ENCODE data around the gene RAD17.

The RAD17 gene

DNA sequence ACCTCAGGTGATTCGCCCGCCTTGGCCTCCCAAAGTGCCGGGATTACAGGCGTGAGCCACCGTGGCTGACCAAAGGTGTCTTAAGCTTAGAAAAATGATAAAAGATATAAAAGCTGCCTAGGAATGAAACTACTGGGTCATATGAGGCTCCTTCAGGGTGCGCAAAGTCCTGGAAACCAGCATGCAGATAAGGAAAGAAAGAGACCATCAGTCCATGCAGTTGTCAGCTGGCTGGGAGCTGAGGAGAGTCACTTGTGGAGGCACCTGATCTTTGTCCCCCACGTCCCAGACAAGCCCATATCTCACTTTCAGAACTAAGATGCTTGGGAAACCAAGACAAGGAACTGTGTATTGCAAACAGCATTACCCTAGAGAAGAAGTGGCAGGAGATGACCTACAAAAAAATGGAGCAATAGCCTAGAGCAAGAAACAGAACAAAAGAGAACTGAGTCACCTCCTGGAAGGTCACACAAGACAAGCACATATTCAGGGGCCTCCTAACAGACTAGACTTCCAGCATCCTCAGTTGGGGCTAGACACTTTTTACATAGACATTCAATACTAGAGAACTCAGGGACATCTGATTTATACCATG is 34.2 kb upstream of the RAD17 start:
- H3K4me3 ChIP-seq (ENCODE audit: low read depth, low read length) = no peak overlapping the region
- TF ChIP-seq, protein P1, sequence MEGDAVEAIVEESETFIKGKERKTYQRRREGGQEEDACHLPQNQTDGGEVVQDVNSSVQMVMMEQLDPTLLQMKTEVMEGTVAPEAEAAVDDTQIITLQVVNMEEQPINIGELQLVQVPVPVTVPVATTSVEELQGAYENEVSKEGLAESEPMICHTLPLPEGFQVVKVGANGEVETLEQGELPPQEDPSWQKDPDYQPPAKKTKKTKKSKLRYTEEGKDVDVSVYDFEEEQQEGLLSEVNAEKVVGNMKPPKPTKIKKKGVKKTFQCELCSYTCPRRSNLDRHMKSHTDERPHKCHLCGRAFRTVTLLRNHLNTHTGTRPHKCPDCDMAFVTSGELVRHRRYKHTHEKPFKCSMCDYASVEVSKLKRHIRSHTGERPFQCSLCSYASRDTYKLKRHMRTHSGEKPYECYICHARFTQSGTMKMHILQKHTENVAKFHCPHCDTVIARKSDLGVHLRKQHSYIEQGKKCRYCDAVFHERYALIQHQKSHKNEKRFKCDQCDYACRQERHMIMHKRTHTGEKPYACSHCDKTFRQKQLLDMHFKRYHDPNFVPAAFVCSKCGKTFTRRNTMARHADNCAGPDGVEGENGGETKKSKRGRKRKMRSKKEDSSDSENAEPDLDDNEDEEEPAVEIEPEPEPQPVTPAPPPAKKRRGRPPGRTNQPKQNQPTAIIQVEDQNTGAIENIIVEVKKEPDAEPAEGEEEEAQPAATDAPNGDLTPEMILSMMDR (IDR thresholded peaks at IDR 0.05; ENCODE audit: borderline replicate concordance, insufficient read depth, low read depth, low read length) = no peak

DNA sequence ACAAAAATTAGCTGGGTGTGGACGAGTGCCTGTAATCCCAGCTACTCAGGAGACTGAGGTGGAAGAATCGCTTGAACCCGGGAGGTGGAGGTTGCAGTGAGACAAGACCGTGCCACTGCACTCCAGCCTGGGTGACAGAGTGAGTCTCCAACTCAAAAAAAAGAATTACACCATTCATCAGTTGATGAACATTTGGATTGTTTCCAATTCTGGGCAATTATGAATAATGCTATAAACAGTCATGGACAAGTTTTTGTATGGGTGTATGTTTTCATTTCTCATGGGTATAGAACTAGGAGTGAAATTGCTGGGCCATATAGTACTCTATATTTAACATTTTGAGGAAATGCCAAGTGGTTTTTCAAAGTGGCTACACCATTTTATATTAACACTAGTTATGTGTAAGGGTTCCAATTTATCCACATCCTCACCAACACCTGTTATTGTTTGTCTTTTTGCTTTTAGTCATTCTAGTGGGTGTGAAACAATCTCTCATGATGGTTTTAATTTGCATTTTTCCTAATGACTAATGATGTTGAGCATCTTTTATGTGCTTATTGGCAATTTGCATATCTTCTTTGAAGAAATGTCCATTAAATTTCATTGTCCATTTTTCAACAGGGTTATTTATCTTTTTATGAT is 28.0 kb upstream of the RAD17 start:
- TF ChIP-seq, protein P1 (IDR thresholded peaks at IDR 0.05; ENCODE audit: borderline replicate concordance, insufficient read depth, low read depth, low read length) = no peak
- H3K4me3 ChIP-seq (ENCODE audit: low read depth, low read length) = no peak overlapping the region

DNA sequence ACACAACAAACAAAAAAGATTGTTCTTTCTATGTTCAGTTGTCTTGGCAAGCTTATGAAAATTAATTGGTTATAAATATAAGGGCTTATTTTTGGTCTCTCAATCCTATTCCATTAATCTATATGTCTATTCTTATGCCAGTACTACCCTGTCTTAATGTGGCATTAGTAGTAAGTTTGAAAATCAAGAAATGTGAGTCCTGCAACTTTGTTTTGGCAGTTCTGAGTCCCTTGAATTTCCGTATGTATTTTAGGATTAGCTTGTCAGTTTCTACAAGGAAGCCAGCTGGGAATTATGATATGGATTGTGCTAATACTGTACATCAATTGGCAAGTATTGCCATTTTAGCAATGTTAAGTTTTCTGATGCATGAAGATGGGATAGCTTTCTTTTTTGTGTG is 26.5 kb upstream of the RAD17 start:
- TF ChIP-seq, protein P1 (IDR thresholded peaks at IDR 0.05; ENCODE audit: borderline replicate concordance, insufficient read depth, low read depth, low read length) = no peak
- no peak overlapping the region for H3K4me3 ChIP-seq (ENCODE audit: low read depth, low read length)

DNA sequence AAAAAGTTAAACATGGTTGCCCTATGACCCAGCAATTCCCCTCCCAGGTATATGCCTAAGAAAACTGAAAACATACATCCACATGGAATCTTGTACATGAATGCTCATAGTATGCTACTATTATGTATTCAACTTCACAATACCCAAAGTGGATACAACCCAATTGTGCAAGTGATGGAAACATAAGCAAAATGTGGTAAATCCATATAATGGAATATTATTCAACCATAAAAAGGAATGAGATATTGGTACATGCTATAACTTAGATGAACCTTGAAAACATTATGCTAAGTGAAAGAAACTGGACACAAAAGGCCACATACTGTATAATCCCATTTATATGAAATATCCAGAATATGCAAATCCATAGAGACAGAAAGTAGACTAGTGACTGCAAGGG is 19.0 kb upstream of the RAD17 start:
- TF ChIP-seq, protein P1 (IDR thresholded peaks at IDR 0.05; ENCODE audit: borderline replicate concordance, insufficient read depth, low read depth, low read length) = no peak
- H3K4me3 ChIP-seq (ENCODE audit: low read depth, low read length) = no peak overlapping the region

DNA sequence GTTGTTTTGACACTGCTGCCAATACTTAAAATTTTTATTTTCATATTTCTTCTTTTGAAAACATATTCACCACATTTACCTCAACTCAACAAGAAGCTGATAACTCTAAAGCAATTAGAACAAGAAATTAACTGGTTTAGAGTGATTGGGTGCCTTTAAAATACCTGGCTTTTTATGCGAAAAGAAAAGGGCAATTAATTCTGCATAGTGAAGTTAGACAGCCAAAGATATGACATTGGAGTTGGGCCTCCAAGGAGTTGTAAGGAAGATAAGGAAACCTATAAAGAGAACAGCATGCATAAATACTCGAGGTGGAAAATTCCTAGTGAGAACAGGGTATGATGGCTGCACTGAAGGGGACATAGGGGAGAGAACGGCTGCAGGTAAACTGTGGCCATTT is 9.9 kb upstream of the RAD17 start:
- no peak overlapping the region for H3K4me3 ChIP-seq (ENCODE audit: low read depth, low read length)
- TF ChIP-seq, protein P1 (IDR thresholded peaks at IDR 0.05; ENCODE audit: borderline replicate concordance, insufficient read depth, low read depth, low read length) = no peak

DNA sequence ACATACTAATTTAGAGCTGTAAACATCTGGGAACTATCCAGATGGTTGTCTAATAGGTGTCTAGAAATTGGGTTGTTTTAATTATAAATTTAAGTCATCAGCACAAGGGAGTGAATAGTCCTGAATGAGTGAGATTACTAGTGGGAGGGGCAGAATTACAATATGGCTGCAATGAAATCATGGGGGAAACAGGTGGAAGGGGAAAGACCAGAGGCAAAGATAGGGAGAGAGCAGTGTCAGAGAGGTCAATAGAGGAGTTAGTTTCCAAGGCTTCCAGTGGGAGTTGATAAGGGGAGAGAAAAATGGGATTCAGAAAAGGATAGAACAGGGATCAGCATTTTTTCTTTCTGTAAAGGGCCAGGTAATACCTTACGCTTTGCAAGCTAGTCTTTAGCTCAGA is 9.2 kb upstream of the RAD17 start:
- no peak overlapping the region for H3K4me3 ChIP-seq (ENCODE audit: low read depth, low read length)
- TF ChIP-seq, protein P1 (IDR thresholded peaks at IDR 0.05; ENCODE audit: borderline replicate concordance, insufficient read depth, low read depth, low read length) = no peak

DNA sequence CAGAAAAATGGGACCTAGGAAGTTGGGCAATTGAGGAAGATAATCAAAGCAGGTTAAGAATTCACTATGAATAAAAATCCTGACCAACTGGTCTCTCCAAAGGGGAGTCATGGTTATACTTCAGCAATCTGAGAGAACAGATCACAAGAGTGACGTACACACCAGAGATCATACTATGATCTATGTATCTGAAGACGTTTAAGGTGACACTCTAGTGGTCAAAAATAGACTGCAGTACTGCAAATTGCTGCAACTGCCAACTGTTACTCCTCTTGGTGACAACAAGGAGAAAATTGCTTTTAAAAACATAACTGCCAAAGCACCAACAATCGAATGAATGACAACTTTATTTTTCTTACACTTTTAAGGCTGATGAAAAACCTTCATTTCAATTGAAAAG is 5.2 kb upstream of the RAD17 start:
- TF ChIP-seq, protein P1 (IDR thresholded peaks at IDR 0.05; ENCODE audit: borderline replicate concordance, insufficient read depth, low read depth, low read length) = peak; percentile 48; the same call in 1 of the 2 replicates
- H3K4me3 ChIP-seq (ENCODE audit: low read depth, low read length) = no peak overlapping the region

Measured in GM12875 (cell line).